Osteocyte (in vitro differentiated cells): ENCODE data around the gene GJD4. TPM values are rescaled to one million over a fixed set of nuclear protein-coding genes. Genes with fewer than 3 reads are reported as not detected.
A peak's percentile ranks its signal among the peaks of the same experiment; 100 is the strongest.

Experiments used
- DNase-seq: peaks from one replicate; pipeline ENCODE4 v3.0.0; 2021; ENCODE audit warnings: mixed read lengths; ENCODE audit not compliant: unreplicated experiment; ENCODE audit errors: extremely low spot score
- H3K27ac Mint-ChIP-seq: one replicate; pipeline ENCODE4 v1.8.0; 2021; ENCODE audit warnings: mild to moderate bottlenecking, mixed read lengths; ENCODE audit not compliant: unreplicated experiment
- H3K27me3 Mint-ChIP-seq: one replicate; pipeline ENCODE4 v1.8.0; 2021; ENCODE audit warnings: mixed read lengths; ENCODE audit not compliant: unreplicated experiment
- H3K36me3 Mint-ChIP-seq: one replicate; pipeline ENCODE4 v1.8.0; 2021; ENCODE audit warnings: mixed read lengths; ENCODE audit not compliant: unreplicated experiment
- H3K4me1 Mint-ChIP-seq: one replicate; pipeline ENCODE4 v1.8.0; 2021; ENCODE audit warnings: mixed read lengths; ENCODE audit not compliant: unreplicated experiment
- H3K4me3 Mint-ChIP-seq: one replicate; pipeline ENCODE4 v1.8.0; 2021; ENCODE audit warnings: mild to moderate bottlenecking, moderate library complexity, mixed read lengths; ENCODE audit not compliant: unreplicated experiment
- H3K9me3 Mint-ChIP-seq: one replicate; pipeline ENCODE4 v1.8.0; 2021; ENCODE audit warnings: mixed read lengths; ENCODE audit not compliant: unreplicated experiment
- CTCF ChIP-seq: fragments of 200-600 bp; sonication (generic); IDR thresholded peaks from 2 replicates; pipeline ENCODE4 v1.5.0; 2021; ENCODE audit warnings: antibody characterized with exemption, mild to moderate bottlenecking, moderate library complexity
- total RNA-seq: library from RNA; stranded (reverse); gene quantifications from 2 replicates; pipeline ENCODE4 v1.2.1, GENCODE V29; 2021

GJD4 gene
- total RNA-seq, 1 donor from 2014 or later, result not detected

DNA sequence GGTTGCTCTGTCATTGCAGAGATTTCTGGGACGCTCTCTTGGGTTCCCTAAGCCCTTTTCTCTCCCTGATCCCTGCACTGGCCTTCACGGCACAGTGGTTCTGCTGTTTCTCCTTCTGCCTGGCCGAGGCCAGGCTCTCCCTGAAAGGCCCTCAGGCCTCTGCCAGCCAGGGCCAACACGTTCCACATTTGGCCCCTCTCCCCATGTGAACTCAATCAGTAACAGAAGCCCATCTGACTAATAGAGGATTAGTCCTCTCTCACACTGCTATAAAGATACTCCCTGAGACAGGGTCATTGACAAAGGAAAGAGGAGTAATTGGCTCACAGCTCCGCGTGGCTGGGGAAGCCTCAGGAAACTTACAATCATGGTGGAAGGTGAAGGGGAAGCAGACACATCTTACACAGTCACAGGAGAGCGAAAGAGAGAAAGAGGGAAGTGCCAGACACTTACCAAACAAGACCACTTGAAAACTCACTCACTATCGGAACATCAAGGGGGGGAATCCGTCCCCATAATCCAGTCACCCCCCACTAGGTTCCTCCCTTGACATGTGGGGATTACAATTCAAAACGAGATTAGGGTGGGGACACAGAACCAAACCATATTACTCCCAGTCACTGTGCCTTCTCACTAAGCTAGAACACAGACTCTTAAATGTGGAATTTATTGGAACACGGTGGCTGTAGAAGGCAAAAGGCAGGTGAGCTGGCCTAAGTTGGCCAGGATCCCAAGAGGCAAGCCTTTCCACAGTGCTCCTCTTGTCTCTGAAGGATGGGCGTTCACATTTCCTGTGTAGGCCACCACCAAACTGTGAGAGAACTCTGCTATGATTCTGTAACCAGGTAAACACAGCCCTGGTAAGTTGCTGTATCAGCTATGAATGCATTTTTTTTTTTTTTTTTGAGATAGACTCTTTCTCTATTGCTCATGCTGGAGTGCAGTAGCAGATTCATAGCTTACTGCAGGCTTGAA lies 28.2 kb downstream of the GJD4 start:
- no peak for TF ChIP-seq CTCF
- H3K27ac Mint-ChIP-seq, result no peak overlapping the region
- H3K4me3 Mint-ChIP-seq, result no peak overlapping the region
- no peaks in the 10 kb centered on the region for H3K27me3 Mint-ChIP-seq
- DNase-seq, result no peak
- H3K9me3 Mint-ChIP-seq, result no peaks in the 10 kb centered on the region
- H3K36me3 Mint-ChIP-seq, result no peaks in the 10 kb centered on the region
- peaks cover 22% of the 10 kb centered on the region for H3K4me1 Mint-ChIP-seq

DNA sequence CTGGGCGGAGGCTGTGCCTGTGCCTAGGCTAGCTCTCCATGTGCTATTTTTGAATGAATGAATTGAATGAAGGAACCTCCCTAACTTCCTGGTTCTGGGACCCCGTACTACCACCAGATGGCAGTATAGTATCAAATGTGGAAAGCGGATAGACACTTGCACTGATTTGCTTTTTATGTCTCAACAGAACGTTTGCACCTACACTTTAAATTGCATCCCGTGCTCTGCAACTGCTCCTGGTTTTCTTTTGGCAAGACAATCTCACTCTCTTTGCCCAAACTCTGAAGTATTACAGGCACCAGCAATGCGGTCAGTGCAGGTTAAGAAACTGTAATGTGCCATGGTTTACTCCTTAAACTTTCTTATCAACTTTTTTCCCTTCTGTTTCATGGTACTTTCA lies 30.4 kb downstream of the GJD4 start:
- peak; percentile 94 for TF ChIP-seq CTCF
- Mint-ChIP-seq H3K9me3 (no peaks in the 10 kb centered on the region), H3K27ac (no peak overlapping the region), H3K36me3 (no peaks in the 10 kb centered on the region), H3K4me1 (peaks cover 33% of the 10 kb centered on the region), H3K27me3 (no peaks in the 10 kb centered on the region), H3K4me3 (no peak overlapping the region)
- DNase-seq, result no peak

DNA sequence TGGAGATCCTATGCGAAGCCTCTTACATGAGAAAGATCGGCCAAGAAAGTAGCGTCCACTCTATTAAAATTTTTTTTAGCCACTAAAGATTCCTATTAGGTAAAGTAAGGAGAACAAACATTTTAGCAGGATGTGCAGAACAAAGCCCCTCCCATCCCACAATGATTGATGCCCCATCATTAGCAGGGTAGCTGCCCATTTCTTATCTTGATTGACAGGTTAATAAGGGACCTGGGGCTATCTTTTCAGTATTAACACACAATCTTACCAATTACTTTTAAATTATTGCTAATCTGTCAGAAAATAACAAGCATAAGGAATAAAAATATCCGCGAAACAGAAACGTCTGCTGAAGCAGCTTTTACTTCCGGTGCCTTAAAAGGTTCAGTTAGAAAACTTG lies 31.8 kb downstream of the GJD4 start:
- no peak for TF ChIP-seq CTCF
- Mint-ChIP-seq H3K36me3 (no peaks in the 10 kb centered on the region), H3K4me1 (peaks cover 33% of the 10 kb centered on the region), H3K9me3 (no peaks in the 10 kb centered on the region), H3K27ac (no peak overlapping the region), H3K27me3 (no peaks in the 10 kb centered on the region), H3K4me3 (no peak overlapping the region)
- no peak for DNase-seq

- Mint-ChIP-seq H3K4me3 (peak overlapping the region; percentile 53), H3K27ac (no peak overlapping the region), H3K9me3 (no peaks in the 10 kb centered on the region), H3K27me3 (no peaks in the 10 kb centered on the region), H3K36me3 (no peaks in the 10 kb centered on the region), H3K4me1 (peaks cover 33% of the 10 kb centered on the region)
- DNase-seq, result no peak
- TF ChIP-seq CTCF, result no peak
Observed at GRCh38 chr10:35637462-35637861, 32.3 kb downstream of the GJD4 start.

DNA sequence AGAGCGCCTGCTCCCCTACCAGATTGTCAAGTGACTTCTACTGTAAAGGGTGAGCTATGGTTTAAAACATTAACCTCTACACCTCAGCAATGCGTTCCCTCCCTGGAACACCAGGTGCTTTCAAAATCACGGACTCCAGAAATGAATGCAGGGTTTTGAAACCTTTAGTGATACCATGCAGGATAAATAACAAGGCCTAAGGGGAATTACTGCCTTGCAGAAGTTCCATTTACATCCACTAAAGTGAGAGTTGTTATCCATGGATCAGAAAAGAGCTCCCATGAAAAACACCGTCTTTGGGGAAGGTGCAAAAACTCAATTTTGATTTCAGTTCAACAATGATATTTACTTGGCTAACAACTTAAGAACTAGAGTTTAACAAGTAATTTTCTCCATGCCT lies 33.0 kb downstream of the GJD4 start:
- DNase-seq, result no peak
- peak overlapping the region; percentile 29 for H3K4me3 Mint-ChIP-seq
- TF ChIP-seq CTCF, result no peak
- H3K27ac Mint-ChIP-seq, result no peak overlapping the region
- peaks cover 33% of the 10 kb centered on the region for H3K4me1 Mint-ChIP-seq
- H3K36me3 Mint-ChIP-seq, result no peaks in the 10 kb centered on the region
- H3K9me3 Mint-ChIP-seq, result no peaks in the 10 kb centered on the region
- no peaks in the 10 kb centered on the region for H3K27me3 Mint-ChIP-seq
